Keratinocyte (primary cell): ENCODE results near the gene DRAM2.

ENCODE experiments used
- CTCF ChIP-seq, 3 experiments: IDR thresholded peaks in 1 of 3; conservative IDR thresholded peaks in 1 of 3; optimal IDR thresholded peaks in 1 of 3; 2 replicates in 2 of 3; 3 replicates in 1 of 3; pipeline versions ENCODE3 to v1.5.1; 2011; ENCODE audit warnings: low read length in 3 of 3, mild to moderate bottlenecking in 3 of 3, moderate library complexity in 2 of 3, control low read depth in 1 of 3, inconsistent platforms in 1 of 3; ENCODE audit not compliant: insufficient read depth in 2 of 3; ENCODE audit errors: extremely low read depth in 1 of 3
- EZH2 ChIP-seq: IDR thresholded peaks from one replicate; pipeline ENCODE4 v1.6.1; 2012; ENCODE audit warnings: inconsistent platforms, mild to moderate bottlenecking, low read length, moderate library complexity

GRCh38 chr1:111162488-111162880 is 22.6 kb upstream of the DRAM2 start:
- TF ChIP-seq EZH2: no peak
- no peak for TF ChIP-seq CTCF (optimal IDR thresholded peaks at IDR 0.05 in 1 of 3, IDR thresholded peaks at IDR 0.05 in 1 of 3, conservative IDR thresholded peaks at IDR 0.05 in 1 of 3; ENCODE audit: extremely low read depth in 1 of 3, insufficient read depth in 2 of 3, low read length in 3 of 3)
